Dermis microvascular lymphatic vessel endothelial cell (primary cell): ENCODE measurements around the gene VGLL4. TPM values are rescaled to one million over a fixed set of nuclear protein-coding genes. Genes with fewer than 3 reads are reported as not detected.
A peak's percentile ranks its signal among the peaks of the same experiment; 100 is the strongest.

ENCODE experiments used
- DNase-seq, 2 donors: peaks; one replicate each; pipeline versions ENCODE4 v3.0.0 to v3.0.0-alpha.2; 2010; ENCODE audit warnings: low read depth in 2 of 2
- total RNA-seq: library from RNA; depleted of rRNA; stranded (reverse); fragments of >200 nt; gene quantifications from 2 replicates; pipeline ENCODE4 v1.2.1, GENCODE V29; 2014

Gene VGLL4
- total RNA-seq, 1 donor from 2014 or later: 52.1 TPM

DNA sequence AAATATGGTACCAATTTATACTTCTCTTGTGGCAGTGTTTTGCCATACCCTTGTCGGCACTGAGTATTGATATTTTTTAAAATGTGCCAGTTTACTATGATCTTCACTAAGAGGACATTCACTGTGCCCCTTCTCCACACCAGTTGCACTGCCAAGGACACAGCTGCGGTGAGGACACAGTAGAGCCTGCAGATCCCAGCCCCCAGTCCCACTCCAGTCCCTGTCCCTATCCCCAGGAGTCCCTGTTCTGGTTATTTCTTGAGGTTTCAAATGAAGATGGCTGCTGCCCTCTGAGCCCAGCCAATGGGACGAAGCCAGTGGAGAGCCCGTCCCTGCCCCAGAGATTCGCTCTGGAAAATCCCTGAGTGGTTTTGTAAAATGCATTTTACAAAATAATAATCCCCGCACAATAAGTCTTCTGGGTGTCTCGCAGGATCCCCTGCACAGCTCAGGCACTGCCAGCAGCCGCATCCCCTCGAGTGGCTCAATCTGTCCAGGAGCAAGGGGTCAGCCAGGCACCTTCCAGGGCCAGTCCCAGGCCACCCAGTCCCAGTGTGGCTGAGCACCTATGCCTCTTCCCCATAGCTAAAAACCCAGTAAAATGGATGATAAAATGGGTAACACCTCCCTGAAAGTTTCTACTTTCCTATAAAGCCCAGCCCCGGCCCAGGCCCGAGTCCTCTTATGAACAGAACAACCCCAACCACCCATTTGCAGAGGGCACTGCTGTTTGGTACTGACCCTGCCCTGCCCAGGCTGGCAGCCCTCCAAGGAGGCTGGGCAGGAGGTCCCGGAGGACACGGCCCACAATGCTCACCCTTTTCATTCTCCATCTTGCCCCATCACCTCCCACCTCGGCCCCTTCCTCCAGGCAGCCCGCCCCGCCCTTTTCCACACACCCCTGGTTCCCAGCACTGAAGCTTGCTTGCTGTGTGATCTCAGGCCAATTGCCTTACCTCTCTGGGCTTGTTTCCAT, 91.1 kb downstream of the VGLL4 start:
- no peak for DNase-seq

- DNase-seq: no peak
These were observed 92.7 kb downstream of the VGLL4 start for GRCh38 chr3:11551036-11551435.

- DNase-seq: no peak
These were observed 94.1 kb downstream of the VGLL4 start for GRCh38 chr3:11549580-11550140.

- DNase-seq: peak; percentile 49 to 88
These were observed 95.0 kb downstream of the VGLL4 start for GRCh38 chr3:11548721-11549131.

DNA sequence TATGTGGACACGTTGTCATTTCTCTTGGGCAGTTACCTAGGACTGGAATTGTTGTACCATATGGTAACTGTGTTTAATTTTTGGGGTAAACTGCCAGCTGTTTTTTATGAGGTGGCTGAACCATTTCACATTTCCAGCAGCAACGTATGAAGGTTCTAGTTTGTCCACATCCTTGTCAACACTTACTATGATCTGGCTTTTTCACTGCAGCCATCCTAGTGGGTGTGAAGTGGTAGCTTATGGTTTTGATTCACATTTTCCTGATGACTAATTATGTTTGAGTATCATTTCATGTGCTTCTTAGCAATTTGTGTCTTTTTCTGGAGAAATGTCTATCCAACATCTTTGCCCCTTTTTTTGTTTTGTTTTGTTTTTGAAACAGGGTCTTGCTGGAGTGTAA, 96.2 kb downstream of the VGLL4 start:
- DNase-seq: no peak

- DNase-seq: no peak
These were observed 96.9 kb downstream of the VGLL4 start for GRCh38 chr3:11546657-11547302.

DNA sequence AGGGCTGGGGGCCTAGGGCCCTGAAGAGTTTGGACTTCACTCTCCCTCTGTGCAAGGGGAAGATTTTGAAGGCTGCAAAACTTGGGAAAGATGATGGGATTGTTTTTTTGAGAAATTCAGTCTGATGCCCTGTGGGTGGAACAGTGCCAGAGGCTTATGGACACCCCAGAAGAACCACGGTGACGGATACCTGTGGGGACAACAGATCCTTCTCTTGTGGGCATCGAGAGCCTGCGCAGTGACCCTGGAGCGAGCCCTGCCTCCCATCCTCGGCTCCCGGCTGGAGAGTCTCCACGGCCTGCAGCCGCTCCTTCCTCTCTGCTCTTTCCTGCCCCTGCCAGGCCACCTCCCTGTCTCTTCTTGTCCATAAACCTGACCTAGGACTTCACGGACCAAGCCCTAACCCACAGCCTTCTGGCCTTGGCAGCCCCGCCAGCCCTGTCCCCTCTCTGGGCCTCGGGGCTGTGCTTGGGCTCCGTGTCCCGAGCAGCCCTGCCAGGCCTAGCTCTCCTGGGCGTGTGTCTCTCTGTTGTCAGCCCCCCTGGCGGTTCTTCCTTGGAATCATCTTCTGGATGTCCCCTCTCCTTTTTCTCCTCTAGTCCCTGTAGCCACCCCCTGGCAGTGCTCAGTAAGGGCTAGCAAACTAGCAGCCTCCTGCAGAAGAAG, 98.4 kb downstream of the VGLL4 start:
- DNase-seq: no peak

DNA sequence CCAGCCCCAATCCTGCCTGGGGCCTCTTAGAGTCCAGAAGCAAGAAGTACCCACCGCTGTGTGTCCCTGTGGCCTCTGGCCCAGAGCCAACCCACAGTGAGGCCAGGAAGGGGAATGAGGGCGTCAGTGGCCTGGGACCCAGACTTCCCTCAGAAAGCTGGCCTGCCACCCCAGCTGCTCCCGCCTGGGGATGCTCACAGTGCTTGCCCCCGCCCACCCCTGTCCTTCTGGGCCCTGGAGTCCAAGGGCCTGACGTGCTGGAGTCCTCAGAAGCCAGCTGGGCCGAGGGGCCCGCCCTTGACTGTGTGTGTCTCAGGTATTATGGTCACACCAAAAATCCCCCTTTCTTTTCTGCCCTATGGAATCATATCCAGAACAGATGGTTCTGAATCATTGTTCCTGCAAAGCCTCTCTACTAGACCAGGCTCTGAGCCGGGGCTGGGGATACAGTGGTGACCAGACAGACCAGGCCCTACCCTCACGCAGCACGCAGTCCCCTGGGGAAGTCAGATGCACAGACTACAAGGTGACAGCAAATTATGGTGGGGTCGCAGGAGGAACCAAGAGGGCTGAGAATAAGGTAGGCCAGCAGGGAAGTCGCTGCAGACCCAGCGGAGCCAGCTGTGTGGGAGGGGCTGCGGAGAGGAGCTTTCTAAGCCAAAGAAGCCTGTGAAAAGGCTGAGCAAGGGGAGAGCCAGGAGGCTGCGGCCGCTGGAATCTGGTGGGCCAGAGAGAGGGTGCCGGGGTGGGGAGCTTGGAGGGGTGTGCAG, 99.1 kb downstream of the VGLL4 start:
- DNase-seq: no peak

DNA sequence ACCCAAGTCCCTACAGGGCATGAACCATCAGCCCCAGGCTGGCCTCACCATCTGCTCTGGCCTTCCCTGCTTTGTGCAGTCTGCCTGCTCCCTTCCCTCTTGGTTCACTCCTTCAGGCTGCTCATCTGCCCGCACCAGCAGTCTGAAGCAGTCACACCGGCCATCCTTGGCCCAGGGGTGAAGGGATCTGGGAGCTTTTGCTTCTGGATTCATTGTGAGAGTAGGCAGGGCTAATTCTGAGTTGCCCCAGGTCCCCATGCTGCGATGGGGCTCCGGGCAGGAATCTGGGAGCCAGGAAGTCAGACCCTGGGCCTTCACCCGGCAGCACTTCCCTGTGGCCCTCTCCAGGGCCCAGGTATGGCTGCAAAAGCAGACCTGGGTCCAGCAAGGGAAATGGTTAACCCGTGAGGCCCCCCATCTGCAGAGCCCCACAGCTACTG, 99.7 kb downstream of the VGLL4 start:
- DNase-seq: no peak

DNA sequence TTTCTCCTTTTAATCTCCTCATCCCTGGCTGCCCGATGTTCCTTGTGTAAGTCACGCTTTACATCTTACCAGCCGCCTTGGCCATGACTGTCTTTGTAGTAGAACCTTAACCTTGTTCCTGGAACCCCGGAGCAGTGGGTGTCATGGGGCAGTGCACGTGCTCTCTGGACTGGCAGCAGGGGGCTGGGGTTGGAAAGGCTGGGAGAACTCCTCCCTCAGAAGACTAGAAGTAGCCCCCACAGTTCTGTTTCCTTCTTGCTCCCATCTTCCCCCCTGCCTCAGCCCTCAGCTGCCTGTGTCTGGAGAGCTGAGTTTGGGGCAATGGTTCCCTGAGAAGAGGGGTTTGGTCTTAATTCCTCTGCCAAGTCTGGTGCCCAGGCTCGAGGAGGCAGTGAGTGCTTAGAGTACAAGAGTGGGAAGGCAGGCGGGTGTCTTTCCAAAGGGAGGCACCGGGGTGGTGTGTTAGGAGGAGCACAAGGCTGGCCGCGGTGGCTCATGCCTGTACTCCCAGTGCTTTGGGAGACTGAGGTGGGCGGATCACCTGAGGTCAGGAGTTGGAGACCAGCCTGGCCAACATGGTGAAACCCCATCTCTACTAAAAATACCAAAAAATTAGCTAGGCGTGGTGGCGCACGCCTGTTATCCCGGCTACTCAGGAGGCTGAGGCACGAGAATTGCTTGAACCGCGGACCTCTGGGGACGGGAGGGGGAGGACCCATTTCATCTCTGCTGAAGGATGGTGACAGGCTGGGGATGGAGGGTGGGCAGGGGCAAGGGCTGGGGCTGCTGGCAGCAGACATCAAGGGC, 100.4 kb downstream of the VGLL4 start:
- no peak for DNase-seq

- no peak for DNase-seq
These were observed 101.2 kb downstream of the VGLL4 start for GRCh38 chr3:11542551-11542950.

GRCh38 chr3:11541321-11542303, 102.1 kb downstream of the VGLL4 start:
- DNase-seq: no peak

DNA sequence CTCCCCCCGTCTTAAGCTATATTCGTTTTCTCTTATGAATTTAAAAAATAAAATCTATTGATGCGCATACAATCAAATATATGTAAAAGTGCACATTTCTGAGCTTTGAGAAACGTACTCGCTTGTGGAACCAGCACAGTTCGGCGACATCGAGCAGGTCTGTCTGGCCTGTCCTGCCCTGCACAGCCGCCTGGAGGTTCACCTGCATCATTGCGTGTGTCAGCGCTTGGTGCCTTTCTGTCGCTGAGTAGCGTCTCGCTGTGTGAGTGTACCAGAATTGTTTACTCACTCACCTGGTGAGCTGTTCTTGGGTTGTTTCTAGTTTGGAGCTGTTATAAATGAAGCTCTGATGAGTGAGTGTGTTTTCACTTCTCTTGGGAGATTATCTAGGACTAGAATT, 104.0 kb downstream of the VGLL4 start:
- no peak for DNase-seq

- no peak for DNase-seq
These were observed 104.5 kb downstream of the VGLL4 start for GRCh38 chr3:11539218-11539617.

GRCh38 chr3:11538581-11538980, 105.1 kb downstream of the VGLL4 start:
- DNase-seq: no peak

- DNase-seq: no peak
These were observed 106.6 kb downstream of the VGLL4 start for GRCh38 chr3:11536936-11537612.

- peak; percentile 59 to 66 for DNase-seq
These were observed 107.4 kb downstream of the VGLL4 start for GRCh38 chr3:11536132-11536935.
